HL-60 (cell line): ENCODE results near the gene PYROXD2.

Experiments
- DNase-seq, 2 experiments: peaks; one replicate each; pipeline ENCODE4 v3.0.0-alpha.2; 2010 to 2020; ENCODE audit warnings: low read depth in 1 of 2, low spot score in 1 of 2
- H3K27ac ChIP-seq: fragments of 250-450 bp; sonication (Bioruptor Pico); replicated peaks from 2 replicates; pipeline ENCODE4 v1.5.1; 2020; ENCODE audit warnings: mild to moderate bottlenecking, moderate library complexity
- H3K27me3 ChIP-seq: fragments of 250-450 bp; sonication (Bioruptor Pico); 2 replicates; pipeline ENCODE4 v1.5.1; 2021; ENCODE audit warnings: mild to moderate bottlenecking, moderate library complexity; ENCODE audit not compliant: insufficient read depth, poor library complexity, severe bottlenecking
- H3K4me3 ChIP-seq: replicated peaks from 2 replicates; pipeline ENCODE4 v1.5.1; 2011; ENCODE audit warnings: mild to moderate bottlenecking, control low read depth, low read length; ENCODE audit not compliant: insufficient read depth
- GABPA ChIP-seq: IDR thresholded peaks from 2 replicates; pipeline ENCODE4 v1.6.1; 2012; ENCODE audit warnings: low read depth
- POLR2AphosphoS5 ChIP-seq: IDR thresholded peaks from 2 replicates; pipeline ENCODE4 v1.6.1; 2012; ENCODE audit warnings: low read depth
- SPI1 ChIP-seq: IDR thresholded peaks from 2 replicates; pipeline ENCODE4 v1.6.1; 2012; ENCODE audit warnings: low read depth, mild to moderate bottlenecking, borderline replicate concordance
- TF ChIP-seq, protein P1 (sequence below): IDR thresholded peaks from 2 replicates; pipeline ENCODE4 v1.6.1; 2012; ENCODE audit warnings: low read depth; ENCODE audit not compliant: insufficient replicate concordance
- TF ChIP-seq, protein P2 (sequence below): IDR thresholded peaks from one replicate; pipeline ENCODE4 v1.5.1; 2011; ENCODE audit warnings: low read length, control low read depth, inconsistent platforms; ENCODE audit not compliant: insufficient read depth

PYROXD2 gene

GRCh38 chr10:98430427-98430826 is 15.4 kb upstream of the PYROXD2 start:
- H3K4me3 ChIP-seq: no peak overlapping the region
- H3K27ac ChIP-seq: no peak overlapping the region
- TF ChIP-seq, protein P1, sequence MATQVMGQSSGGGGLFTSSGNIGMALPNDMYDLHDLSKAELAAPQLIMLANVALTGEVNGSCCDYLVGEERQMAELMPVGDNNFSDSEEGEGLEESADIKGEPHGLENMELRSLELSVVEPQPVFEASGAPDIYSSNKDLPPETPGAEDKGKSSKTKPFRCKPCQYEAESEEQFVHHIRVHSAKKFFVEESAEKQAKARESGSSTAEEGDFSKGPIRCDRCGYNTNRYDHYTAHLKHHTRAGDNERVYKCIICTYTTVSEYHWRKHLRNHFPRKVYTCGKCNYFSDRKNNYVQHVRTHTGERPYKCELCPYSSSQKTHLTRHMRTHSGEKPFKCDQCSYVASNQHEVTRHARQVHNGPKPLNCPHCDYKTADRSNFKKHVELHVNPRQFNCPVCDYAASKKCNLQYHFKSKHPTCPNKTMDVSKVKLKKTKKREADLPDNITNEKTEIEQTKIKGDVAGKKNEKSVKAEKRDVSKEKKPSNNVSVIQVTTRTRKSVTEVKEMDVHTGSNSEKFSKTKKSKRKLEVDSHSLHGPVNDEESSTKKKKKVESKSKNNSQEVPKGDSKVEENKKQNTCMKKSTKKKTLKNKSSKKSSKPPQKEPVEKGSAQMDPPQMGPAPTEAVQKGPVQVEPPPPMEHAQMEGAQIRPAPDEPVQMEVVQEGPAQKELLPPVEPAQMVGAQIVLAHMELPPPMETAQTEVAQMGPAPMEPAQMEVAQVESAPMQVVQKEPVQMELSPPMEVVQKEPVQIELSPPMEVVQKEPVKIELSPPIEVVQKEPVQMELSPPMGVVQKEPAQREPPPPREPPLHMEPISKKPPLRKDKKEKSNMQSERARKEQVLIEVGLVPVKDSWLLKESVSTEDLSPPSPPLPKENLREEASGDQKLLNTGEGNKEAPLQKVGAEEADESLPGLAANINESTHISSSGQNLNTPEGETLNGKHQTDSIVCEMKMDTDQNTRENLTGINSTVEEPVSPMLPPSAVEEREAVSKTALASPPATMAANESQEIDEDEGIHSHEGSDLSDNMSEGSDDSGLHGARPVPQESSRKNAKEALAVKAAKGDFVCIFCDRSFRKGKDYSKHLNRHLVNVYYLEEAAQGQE: no peak
- no peak for TF ChIP-seq GABPA
- TF ChIP-seq, protein P2, sequence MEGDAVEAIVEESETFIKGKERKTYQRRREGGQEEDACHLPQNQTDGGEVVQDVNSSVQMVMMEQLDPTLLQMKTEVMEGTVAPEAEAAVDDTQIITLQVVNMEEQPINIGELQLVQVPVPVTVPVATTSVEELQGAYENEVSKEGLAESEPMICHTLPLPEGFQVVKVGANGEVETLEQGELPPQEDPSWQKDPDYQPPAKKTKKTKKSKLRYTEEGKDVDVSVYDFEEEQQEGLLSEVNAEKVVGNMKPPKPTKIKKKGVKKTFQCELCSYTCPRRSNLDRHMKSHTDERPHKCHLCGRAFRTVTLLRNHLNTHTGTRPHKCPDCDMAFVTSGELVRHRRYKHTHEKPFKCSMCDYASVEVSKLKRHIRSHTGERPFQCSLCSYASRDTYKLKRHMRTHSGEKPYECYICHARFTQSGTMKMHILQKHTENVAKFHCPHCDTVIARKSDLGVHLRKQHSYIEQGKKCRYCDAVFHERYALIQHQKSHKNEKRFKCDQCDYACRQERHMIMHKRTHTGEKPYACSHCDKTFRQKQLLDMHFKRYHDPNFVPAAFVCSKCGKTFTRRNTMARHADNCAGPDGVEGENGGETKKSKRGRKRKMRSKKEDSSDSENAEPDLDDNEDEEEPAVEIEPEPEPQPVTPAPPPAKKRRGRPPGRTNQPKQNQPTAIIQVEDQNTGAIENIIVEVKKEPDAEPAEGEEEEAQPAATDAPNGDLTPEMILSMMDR: no peak
- TF ChIP-seq POLR2AphosphoS5: no peak
- DNase-seq: no peak
- no peaks in the 10 kb centered on the region for H3K27me3 ChIP-seq

DNA sequence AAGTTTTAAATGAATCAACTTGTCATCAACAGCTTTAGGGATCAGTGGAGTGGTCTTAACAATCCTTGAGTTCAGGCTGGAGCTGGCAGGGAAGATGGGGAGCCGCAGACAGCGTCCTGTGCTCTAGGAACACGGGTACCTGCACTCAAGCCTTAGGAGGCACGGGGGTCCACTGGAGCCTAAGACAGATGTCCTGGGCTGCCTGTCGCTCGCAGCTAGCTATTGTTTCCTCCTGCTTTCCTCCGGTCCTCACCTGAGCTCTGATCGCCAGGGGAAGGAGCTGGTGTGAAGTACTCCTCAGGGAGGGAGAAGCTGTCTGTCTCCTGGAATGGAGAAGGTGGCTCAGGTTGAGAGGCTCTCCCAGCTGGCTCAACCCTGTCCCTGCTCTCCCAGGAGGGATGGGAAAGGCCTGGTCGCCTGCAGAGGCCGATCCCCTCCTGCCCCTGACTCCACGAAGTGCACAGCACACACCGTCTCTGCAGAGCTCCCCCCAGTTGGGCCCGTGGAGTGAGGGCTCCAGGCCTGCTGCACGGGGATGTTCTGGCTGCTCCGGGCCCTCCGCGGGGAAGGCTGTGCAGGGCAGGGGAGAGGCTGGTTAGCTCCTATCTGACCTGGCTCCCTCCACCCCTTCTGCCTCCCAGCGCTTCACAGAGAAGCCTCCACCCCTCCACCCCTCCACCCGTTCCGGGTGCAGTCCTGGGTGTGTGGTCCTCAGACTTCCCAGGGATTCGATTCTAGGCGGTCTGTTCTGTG is 14.5 kb upstream of the PYROXD2 start:
- no peak overlapping the region for H3K4me3 ChIP-seq
- no peaks in the 10 kb centered on the region for H3K27me3 ChIP-seq
- DNase-seq: no peak
- TF ChIP-seq, protein P1: no peak
- TF ChIP-seq GABPA (no peak), POLR2AphosphoS5 (no peak), SPI1 (no peak)
- TF ChIP-seq, protein P2: no peak
- H3K27ac ChIP-seq: no peak overlapping the region

GRCh38 chr10:98427011-98427515 is 12.1 kb upstream of the PYROXD2 start:
- TF ChIP-seq, protein P2: no peak
- TF ChIP-seq POLR2AphosphoS5: no peak
- TF ChIP-seq GABPA: no peak
- TF ChIP-seq, protein P1: no peak
- TF ChIP-seq SPI1: no peak
- DNase-seq: no peak
- Histone ChIP-seq H3K27me3 (no peaks in the 10 kb centered on the region), H3K27ac (no peak overlapping the region), H3K4me3 (no peak overlapping the region)
